ENCODE measurements around the gene CLRN2.

Gene CLRN2

GRCh38 chr4:17514865-17515264 lies at the start of gene CLRN2:
Gene CLRN2 (plus strand): TSS chr4:17515165. CDS start chr4:17515267, 102 bp downstream.
- no peak for DNase-seq (ENCODE audit: low read depth)

- no peak for DNase-seq (ENCODE audit: low read depth)
These were observed 46.2 kb upstream of the CLRN2 start for GRCh38 chr4:17468619-17469221.

- DNase-seq (ENCODE audit: low read depth), result no peak
These were observed 44.9 kb upstream of the CLRN2 start for GRCh38 chr4:17469931-17470674.

GRCh38 chr4:17475481-17475880 lies 39.5 kb upstream of the CLRN2 start:
- no peak for DNase-seq (ENCODE audit: low read depth)

GRCh38 chr4:17476853-17477252 lies 38.1 kb upstream of the CLRN2 start:
- no peak for DNase-seq (ENCODE audit: low read depth)

- no peak for DNase-seq (ENCODE audit: low read depth)
These were observed 37.0 kb upstream of the CLRN2 start for GRCh38 chr4:17477774-17478472.

GRCh38 chr4:17480210-17480927 lies 34.6 kb upstream of the CLRN2 start:
- no peak for DNase-seq (ENCODE audit: low read depth)

- DNase-seq (ENCODE audit: low read depth), result no peak
These were observed 34.0 kb upstream of the CLRN2 start for GRCh38 chr4:17480955-17481354.

GRCh38 chr4:17482716-17483115 lies 32.2 kb upstream of the CLRN2 start:
- DNase-seq (ENCODE audit: low read depth), result no peak

GRCh38 chr4:17489123-17489522 lies 25.8 kb upstream of the CLRN2 start:
- no peak for DNase-seq (ENCODE audit: low read depth)

- DNase-seq (ENCODE audit: low read depth), result no peak
These were observed 25.2 kb upstream of the CLRN2 start for GRCh38 chr4:17489721-17490120.

- DNase-seq (ENCODE audit: low read depth), result no peak
These were observed 24.3 kb upstream of the CLRN2 start for GRCh38 chr4:17490575-17491059.

- no peak for DNase-seq (ENCODE audit: low read depth)
These were observed 23.8 kb upstream of the CLRN2 start for GRCh38 chr4:17491196-17491595.

- no peak for DNase-seq (ENCODE audit: low read depth)
These were observed 22.8 kb upstream of the CLRN2 start for GRCh38 chr4:17492058-17492741.

- DNase-seq (ENCODE audit: low read depth), result no peak
These were observed 22.1 kb upstream of the CLRN2 start for GRCh38 chr4:17492876-17493275.

GRCh38 chr4:17493619-17494018 lies 21.3 kb upstream of the CLRN2 start:
- no peak for DNase-seq (ENCODE audit: low read depth)

GRCh38 chr4:17494258-17495190 lies 20.4 kb upstream of the CLRN2 start:
- no peak for DNase-seq (ENCODE audit: low read depth)

- DNase-seq (ENCODE audit: low read depth), result no peak
These were observed 17.0 kb upstream of the CLRN2 start for GRCh38 chr4:17497890-17498523.

- no peak for DNase-seq (ENCODE audit: low read depth)
These were observed 14.4 kb upstream of the CLRN2 start for GRCh38 chr4:17500574-17500973.

GRCh38 chr4:17502756-17503155 lies 12.2 kb upstream of the CLRN2 start:
- no peak for DNase-seq (ENCODE audit: low read depth)
